Non-pigmented ciliary epithelial cell (primary cell): ENCODE measurements around the gene KLRC2.
"Not testable (repeated sequence)": the region's sequence is repeated elsewhere in the genome, so short reads cannot be mapped to it uniquely, and the experiment has no call there.

ENCODE experiments used
- DNase-seq: peaks from one replicate; pipeline ENCODE4 v3.0.0-alpha.2; 2010; ENCODE audit warnings: low read depth

KLRC2 gene

DNA sequence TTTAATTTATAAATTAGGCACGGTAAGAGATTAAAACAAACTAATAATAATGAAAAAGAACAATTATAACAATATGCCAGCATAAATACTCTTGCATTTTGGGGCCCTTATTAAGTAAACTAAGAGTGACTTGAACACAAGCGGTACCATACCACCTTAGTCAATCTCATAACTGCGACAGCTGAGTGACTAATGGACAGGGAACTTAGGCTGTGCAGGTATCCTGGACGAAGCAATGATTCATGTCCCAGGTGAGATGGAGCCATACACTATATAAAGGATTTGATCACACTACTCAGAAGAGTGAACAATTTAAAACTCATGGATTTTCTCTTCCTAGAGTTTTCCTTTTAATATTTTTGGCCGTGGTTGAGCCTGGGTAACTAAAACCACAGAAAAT, 30.5 kb downstream of the KLRC2 start:
- DNase-seq, result no peak

DNA sequence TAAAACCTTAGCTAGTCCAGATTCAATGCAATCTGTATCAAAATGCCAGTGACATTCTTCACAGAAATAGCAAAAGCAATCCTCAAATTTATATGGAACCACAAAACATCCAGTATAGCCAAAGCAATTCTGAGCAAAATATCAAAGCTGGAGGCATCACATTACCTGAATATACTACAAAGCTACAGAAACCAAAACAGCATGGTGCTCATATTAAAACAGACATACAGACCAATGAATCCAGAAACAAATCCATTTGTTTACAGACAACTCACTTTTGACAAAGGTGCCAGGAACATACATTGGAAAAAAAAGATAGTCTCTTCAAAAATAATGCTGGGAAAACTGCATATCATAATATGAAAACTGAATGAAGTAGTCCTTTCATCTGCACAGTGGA, 31.0 kb downstream of the KLRC2 start:
- DNase-seq, result no peak

DNA sequence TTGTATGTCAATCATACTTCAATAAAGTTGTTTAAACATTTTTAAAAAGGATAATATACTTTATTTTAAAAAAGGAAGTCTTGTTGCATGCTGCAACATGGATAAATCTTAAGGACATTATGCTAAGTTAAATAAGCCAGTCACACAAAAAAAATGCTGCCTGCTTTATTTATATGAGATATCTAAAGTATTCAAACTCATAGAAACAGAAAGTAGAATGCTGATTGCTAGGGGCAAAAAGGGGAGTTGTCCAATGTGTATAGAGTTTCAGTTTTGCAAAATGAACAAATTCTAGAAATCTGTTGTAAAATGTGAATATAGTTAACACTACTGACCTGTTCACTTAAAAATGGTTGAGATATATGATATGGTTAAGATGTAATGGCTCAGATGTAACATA, 35.0 kb downstream of the KLRC2 start:
- no peak for DNase-seq

DNA sequence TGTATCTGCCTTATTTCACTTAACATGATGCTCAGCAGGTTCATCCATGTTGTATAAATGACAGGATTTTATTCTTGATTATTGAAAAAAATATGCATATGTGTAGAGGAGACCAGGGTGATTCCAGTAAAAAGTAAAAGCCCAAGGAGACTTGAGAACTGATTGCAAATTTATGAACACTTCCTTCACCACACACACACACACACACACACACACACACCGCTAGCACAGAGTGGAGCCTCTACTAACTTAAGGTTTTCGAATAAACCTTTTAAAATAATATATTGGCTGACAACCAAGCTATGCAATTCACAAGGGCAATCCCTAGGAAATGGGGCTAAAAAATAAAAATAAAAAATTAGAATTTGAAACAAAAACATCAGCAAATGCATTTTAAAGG, 37.6 kb downstream of the KLRC2 start:
- no peak for DNase-seq

DNA sequence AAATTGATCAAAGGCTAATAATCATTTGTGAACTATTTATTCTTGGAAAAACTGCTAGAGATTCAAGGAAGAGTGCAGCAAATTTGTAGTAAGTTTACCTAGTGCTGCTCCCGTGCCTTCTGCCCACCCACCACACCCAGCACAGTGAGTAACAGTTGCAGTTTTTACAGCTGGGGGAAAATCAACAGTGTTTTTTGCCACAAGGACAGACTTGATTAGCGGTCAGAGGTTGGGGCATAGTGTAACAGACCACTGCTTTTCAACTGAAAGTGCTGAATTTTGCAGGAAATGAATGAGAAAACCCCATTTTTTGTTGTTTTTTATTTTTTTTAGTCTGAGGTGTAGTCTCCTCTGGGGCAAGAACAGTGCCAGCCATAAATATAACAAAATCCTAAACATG, 38.5 kb downstream of the KLRC2 start:
- no peak for DNase-seq

DNA sequence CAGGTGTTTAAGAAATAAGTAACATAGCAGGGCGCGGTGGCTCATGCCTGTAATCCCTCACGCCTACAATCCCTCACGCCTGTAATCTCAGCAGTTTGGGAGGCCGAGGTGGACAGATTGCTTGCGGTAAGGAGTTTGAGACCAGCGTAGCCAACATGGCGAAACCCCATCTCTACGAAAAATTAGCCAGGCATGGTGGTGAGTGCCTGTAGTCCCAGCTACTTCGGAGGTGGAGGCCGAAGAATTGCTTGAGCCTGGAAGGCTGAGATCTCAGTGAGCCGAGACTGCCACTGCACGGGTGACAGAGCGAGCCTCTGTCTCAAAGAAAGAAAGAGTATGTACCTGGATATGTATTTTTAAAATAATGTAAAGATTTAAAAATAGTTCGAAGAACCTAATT, 39.6 kb downstream of the KLRC2 start:
- DNase-seq, result not testable (repeated sequence)

DNA sequence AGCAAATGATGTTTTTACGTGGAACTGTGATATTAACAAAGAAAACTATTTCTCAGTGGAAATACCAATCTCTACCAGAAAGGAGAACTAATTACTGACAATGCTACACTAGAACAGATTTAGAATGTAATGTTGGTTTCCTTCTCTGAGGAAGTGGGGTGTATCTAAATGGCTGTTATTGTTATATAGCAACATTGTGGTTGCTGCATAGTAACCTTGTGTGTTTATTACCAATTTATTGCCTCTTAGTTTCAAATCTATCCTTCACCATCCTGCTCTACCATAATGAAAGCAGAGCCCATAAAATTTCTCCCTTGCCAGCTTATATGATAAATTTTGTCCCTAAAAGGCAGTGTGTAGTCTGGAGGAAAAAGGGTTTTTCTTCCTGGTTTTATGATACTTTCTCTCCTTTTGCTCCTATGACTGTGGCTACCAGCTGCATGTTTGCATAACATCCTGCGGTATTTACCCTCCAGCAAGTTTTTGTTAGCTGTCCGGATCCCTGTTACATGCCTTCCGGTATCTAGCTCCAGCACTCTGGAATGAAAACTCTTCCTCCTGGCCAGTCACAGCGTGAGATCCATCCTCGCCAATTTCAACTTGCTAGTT, 40.3 kb downstream of the KLRC2 start:
- DNase-seq, result peak; percentile 79

DNA sequence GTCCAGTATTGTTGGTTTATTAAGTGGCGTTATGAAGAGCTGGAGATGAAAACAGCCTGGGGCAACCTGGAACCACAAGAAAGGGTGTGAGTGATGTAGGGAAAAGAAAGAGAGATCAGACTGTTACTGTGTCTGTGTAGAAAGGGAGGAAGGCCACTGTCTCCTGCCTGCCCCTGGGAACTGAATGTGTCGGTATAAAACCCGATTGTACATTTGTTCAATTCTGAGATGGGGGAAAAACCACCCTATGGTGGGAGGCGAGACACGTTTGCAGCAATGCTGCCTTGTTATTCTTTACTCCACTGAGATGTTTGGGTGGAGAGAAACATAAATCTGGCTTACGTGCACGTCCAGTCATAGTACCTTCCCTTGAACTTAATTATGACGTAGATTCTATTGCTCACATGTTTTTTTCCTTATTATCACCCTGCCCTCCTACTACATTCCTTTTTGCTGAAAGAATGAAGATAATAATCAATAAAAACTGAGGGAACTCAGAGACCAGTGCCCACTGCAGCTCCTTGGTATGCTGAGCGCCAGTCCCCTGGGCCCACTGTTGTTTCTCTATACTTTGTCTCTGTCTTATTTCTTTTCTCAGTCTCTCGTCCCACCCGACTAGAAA, 41.2 kb downstream of the KLRC2 start:
- DNase-seq, result not testable (repeated sequence)

DNA sequence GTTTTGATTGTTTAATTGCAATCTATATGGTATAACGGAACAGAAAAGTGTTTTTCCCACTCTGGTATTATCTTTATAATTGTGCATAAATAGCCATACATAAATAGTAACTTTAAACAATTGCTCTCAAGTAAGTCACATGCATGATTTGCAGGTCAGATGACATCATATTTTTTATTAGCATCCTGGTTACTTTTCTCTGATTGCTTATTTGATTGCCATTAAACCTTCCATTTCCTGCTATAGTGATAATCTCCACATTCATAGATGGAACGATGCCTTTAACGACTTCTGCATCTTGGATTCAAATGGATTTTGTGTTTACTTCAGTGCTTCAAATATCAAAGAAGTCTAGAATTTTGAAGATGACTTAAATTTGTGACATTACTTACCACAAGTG, 42.5 kb downstream of the KLRC2 start:
- no peak for DNase-seq

DNA sequence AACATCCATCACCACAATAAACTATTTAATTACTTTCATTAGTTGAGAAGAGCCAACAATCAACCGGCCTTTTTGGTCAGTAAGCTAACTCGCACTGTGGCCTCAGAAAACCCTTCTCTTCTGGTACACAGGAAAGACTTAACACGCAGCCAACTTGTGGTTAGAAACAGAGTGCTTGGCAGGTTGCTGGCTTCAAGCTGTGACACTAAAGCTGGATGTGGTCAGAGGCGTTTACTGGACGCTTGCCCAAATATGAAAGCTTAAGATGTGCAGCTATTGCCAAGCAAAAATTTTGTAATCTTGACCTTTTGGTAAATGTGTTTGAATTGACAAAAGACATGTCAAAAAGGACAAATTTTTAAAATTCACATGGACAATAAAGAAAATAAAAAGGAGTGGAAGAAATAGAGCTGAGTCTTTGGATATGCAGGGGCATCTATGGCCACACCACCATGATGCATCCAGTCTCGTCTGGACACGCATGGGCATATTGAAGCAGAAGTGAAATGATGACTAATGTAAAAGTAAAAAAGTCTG, 43.3 kb downstream of the KLRC2 start:
- peak; percentile 94 for DNase-seq

DNA sequence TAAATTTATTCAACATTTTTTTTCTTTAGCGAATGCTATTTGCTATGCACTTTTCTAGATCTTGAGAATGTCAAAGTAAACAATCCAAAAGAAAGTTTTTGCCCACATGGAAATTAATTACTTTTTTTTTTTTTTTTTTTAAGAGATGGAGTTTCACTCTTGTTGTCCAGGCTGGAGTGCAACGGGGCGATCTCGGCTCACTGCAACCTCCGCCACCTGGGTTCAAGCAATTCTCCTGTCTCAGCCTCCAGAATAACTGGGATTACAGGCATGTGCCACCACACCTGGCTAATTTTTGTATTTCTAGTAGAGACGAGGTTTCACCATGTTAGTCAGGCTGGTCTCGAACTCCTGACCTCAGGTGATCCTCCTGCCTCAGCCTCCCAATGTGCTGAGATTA, 44.8 kb downstream of the KLRC2 start:
- not testable (repeated sequence) for DNase-seq

DNA sequence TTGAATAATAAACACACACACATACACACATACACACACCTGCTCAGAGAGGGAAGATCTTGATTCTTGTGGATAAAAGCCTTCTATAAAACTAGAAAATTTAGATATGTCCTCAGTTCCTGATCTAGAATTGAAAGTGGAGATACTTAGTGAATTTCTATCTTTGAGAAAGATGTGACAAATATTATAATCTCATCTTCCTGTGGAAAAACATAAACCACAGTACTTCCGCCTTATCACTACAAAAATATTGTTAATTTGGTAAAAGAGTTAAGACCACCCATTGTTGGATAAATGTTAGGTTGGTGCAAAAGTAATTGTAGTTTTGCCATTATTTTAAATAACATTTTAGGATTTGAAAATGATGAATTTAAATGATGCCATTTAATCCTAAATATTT, 45.9 kb downstream of the KLRC2 start, which contains the start of gene KLRK1:
TSS of gene KLRK1 (minus strand) at position 138 of the 400 bp plus-strand sequence. CDS start 1,231 bp downstream, outside the sequence.
- no peak for DNase-seq

DNA sequence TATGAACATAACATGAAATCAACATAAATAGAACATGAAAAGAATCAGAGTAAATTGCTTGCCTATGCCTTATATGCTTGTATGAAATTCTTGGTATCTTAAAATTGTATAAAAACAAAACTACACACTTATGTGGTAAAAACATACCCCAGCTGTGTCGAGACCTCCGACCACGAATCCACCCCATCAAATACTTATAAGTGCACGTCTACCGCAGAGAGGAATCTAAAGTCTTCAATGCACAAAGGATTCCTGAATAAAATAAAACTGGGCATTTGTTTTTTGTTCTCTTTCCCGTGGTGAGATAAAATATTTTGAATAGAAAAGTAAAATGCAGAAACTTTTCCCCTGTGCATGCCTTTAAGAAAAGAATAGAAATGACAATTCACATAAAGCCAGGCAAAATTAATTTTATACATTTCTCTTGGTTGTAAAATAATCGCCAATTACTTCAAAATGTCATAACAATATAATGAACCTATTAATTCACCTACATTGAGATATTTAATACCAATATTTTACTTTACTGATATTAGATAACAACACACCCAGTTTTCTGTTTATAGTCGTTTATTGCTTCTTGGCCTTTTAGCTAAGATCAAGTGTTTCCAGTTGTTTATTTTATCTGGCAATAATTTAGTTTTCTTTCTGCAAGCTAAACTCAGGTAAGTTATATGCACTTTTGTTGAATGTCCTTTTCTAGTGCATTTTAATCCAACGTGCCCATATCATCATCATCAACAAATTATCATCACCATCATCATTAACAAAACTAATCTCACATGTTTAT, 47.0 kb downstream of the KLRC2 start:
- DNase-seq, result no peak

DNA sequence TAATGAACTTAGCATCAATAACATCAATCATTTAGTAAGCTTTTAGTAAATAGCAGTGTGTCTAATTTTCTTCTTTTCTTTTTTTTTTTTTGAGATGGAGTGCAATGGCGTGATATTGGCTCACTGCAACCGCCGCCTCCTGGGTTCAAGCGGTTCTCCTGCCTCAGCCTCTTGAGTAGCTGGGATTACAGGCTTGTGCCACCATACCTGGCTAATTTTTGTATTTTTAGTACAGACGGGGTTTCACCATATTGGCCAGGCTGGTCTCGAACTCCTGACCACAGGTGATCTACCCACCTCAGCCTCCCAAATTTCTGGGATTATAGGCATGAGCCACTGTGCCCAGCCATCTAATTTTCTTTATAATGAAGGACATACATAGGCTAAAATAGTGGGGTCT, 48.3 kb downstream of the KLRC2 start:
- not testable (repeated sequence) for DNase-seq

DNA sequence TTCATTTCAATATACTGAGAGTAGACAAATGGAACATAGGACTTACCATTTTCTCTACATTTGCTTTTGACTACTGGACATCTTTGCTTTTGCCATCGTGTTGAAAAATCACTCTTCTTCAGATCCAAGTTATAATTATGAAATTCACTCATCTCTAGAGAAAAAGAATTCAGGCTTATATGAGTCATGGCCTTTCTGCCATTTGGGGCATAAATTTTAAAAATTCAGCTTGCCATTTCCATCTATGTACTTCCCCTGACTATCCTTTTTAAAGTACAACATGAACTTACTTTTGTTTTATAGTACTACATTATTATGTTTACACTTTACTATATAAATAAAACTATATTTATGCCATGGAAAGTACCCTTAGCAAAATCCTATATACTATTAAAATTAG, 49.0 kb downstream of the KLRC2 start:
- no peak for DNase-seq

DNA sequence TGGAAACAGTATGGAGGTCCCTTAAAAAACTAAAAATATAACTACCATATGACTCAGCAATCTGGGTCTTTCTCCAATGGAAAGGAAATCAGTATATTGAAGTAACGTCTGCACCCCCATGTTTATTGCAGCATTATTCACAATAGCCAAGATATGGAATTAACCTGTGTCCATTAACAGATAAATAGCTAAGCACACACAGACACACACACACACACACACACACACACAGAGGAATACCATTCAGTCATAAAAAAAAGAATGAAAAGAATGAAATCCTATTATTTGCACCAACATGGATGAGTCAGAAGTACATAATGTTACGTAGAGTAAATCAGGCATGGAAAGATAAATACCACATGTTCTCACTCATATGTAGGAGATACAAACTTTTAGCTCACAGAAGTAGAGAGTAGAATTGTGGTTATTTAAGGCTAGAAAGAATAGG, 50.6 kb downstream of the KLRC2 start:
- DNase-seq, result peak; percentile 90

DNA sequence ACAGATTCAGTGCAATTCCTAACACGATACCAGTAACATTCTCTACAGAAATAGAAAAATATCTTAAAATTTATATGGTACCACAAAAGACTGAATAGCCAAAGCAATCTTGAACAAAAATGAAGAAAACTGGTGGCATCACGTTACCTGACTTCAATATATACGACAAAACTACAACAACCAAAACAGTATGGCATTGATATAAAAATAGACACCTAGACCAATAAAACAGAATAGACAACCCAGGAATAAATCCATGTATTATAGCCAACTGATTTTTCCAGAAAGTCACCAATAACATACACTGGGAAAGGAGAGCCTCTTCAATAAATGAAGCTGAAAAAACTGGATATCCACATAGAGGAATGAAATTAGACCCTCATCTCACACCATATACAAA, 51.6 kb downstream of the KLRC2 start:
- DNase-seq, result no peak

DNA sequence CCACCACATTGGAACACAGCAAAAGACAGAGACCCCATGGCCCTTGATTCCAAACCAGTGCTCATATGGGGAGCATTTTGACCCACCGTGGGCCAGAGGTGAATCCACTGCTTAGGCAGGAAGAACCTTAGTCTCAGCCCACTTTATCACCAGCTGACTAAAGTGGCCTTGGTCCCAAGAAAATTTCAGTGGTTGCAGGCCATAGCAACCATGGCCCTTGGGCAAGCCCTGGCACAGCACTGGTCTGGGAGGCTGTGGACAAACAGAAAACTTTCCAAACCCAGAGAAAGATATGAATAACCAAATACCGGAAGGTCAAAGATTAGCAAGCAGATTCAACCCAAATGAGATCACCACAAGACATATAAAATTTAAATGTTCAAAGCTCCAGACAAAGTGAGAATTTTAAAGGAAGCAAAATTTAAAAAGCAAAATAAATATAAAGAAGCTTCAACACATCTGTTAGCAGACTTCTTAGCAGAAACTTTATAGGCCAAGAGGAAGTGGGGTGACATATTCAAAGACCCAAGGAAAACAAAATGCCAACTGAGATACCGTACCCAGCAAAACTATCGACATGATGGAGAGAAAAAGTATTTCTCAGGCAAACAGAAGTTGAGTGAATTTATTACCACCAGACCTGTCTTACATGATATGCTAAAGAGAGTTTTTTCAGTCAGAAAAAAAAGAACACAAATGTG, 53.7 kb downstream of the KLRC2 start:
- no peak for DNase-seq
